AG10803 (cell line): ENCODE results near the gene PNLIPRP2.

Source experiments
- DNase-seq: peaks from one replicate; pipeline ENCODE4 v3.0.0; 2010; ENCODE audit warnings: low read depth
- H3K4me3 ChIP-seq: 2 replicates; pipeline ENCODE4 v1.5.1; 2011; ENCODE audit warnings: mild to moderate bottlenecking, low read length, control low read depth
- CTCF ChIP-seq: conservative IDR thresholded peaks from 2 replicates; pipeline ENCODE4 v1.5.1; 2011; ENCODE audit warnings: mild to moderate bottlenecking, low read length, control low read depth, inconsistent platforms

Gene PNLIPRP2

GRCh38 chr10:116593139-116593740 lies 27.5 kb upstream of the PNLIPRP2 start:
- no peak for TF ChIP-seq CTCF
- H3K4me3 ChIP-seq = no peak overlapping the region
- DNase-seq = no peak

GRCh38 chr10:116594525-116595035 lies 26.2 kb upstream of the PNLIPRP2 start:
- no peak overlapping the region for H3K4me3 ChIP-seq
- no peak for DNase-seq
- TF ChIP-seq CTCF = no peak

DNA sequence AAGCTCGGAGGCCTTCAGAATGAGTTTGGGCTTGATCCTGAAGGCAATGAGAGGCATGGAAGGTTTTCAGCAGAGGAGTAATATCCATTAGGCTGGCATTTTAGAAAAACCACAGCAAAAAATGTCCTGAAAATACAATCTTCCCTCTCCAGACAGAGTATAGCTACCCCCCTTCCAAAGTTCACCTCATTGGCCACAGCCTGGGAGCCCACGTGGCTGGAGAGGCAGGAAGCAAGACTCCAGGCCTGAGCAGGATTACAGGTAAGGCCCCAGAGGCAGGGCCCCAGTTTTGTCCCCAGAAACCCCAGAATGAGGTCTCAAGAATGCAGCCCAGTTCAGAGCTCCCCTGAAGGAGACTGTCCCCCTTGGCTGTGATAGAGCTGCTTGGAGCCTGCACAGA lies 24.7 kb upstream of the PNLIPRP2 start:
- no peak for TF ChIP-seq CTCF
- no peak overlapping the region for H3K4me3 ChIP-seq
- no peak for DNase-seq

- H3K4me3 ChIP-seq = no peak overlapping the region
- TF ChIP-seq CTCF = no peak
- no peak for DNase-seq
Observed at GRCh38 chr10:116597543-116597942, 23.2 kb upstream of the PNLIPRP2 start.

DNA sequence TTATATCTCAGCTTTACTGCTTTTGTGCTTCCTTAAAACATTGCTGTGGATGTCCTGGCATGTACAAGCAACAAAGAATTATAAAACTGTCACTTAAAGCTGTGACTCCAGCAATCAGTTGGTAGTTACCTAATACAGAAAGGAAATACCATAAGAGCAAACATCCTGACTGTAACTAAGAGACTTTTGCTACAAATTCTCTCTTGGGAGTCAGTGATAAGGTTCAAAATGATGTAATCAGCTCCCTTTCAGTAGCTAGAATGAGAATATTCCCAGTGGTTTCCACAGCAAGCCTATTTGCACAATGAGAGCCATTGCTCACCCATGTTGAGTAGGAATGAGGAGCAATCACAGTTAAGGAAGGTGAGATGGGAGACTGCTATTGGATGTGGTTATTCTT lies 22.4 kb upstream of the PNLIPRP2 start:
- no peak overlapping the region for H3K4me3 ChIP-seq
- no peak for TF ChIP-seq CTCF
- no peak for DNase-seq

DNA sequence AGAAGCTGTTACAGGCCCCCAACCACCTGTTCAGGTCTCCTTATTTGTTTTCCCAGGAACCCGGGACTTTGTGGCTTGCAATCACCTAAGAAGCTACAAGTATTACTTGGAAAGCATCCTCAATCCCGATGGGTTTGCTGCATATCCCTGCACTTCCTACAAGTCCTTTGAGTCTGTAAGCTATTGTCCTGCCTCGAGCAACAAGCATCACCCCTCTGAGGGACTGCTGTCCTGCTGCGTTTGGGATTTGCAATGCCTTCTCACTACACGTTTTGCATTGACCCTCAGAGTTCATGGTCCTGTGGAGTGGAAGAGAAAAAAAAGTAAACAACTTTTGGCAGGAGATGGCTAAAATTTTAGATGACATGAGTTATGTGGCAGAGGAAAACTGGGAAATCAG lies 20.8 kb upstream of the PNLIPRP2 start:
- no peak overlapping the region for H3K4me3 ChIP-seq
- no peak for DNase-seq
- no peak for TF ChIP-seq CTCF

DNA sequence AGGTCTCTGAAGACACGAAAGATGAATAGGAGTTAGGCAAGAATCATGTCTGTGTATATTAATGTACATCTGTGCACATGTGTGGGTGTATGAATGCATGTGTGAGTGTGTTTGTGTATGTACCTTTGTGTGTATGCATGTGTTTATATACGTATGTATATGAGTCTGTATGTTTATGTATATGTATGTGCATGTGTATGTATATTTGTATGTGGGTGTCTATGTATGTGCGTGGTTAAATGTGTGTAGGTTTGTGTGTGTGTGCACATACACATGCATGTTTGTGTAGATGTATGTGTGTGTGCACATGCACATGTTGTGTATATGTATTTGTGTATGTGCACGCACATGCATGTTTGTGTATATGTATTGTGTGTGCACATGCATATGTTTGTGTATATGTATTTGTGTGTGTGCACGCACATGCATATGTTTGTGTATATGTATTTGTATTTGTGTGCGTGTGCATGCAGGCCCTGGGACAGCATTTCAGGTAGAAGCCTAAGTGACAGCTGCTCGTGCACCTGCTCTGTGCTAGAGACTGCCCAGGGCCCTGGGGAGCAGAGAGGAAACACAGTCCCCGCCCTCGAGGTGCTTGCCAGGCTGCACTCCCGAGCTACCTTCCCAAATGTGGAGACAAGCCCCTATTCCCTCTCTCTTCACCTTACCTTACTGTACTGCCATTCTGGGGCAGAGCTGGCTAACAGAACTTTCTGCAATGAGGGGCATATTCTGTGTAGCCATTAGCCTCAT lies 17.9 kb upstream of the PNLIPRP2 start:
- no peak for DNase-seq
- no peak for TF ChIP-seq CTCF

More for the DNA sequence above, 17.9 kb upstream of the PNLIPRP2 start:
- no peak overlapping the region for H3K4me3 ChIP-seq
